Measurements from ENCODE around the gene CYTH3.

The CYTH3 gene

GRCh38 chr7:6139189-6139996 is 133.0 kb downstream of the CYTH3 start:
- DNase-seq (ENCODE audit: low read depth) = no peak
- no peak overlapping the region for H3K4me3 ChIP-seq (replicated peaks; ENCODE audit: low read depth, low read length)
- TF ChIP-seq CTCF (IDR thresholded peaks at IDR 0.05; ENCODE audit: low read length, missing control alignments) = no peak

- no peak overlapping the region for H3K4me3 ChIP-seq (replicated peaks; ENCODE audit: low read depth, low read length)
- DNase-seq (ENCODE audit: low read depth) = no peak
- TF ChIP-seq CTCF (IDR thresholded peaks at IDR 0.05; ENCODE audit: low read length, missing control alignments) = no peak
Observed at GRCh38 chr7:6136475-6136874, 135.9 kb downstream of the CYTH3 start.

- DNase-seq (ENCODE audit: low read depth) = no peak
- no peak overlapping the region for H3K4me3 ChIP-seq (replicated peaks; ENCODE audit: low read depth, low read length)
- TF ChIP-seq CTCF (IDR thresholded peaks at IDR 0.05; ENCODE audit: low read length, missing control alignments) = no peak
Observed at GRCh38 chr7:6133249-6133648, 139.2 kb downstream of the CYTH3 start.

- no peak for DNase-seq (ENCODE audit: low read depth)
Observed at GRCh38 chr7:6130007-6130587, 142.3 kb downstream of the CYTH3 start.

GRCh38 chr7:6128205-6128604 is 144.2 kb downstream of the CYTH3 start:
- no peak for DNase-seq (ENCODE audit: low read depth)
- no peak overlapping the region for H3K4me3 ChIP-seq (replicated peaks; ENCODE audit: low read depth, low read length)
- TF ChIP-seq CTCF (IDR thresholded peaks at IDR 0.05; ENCODE audit: low read length, missing control alignments) = no peak

More at GRCh38 chr7:6130007-6130587, 142.3 kb downstream of the CYTH3 start:
- H3K4me3 ChIP-seq (replicated peaks; ENCODE audit: low read depth, low read length) = no peak overlapping the region
- no peak for TF ChIP-seq CTCF (IDR thresholded peaks at IDR 0.05; ENCODE audit: low read length, missing control alignments)

- no peak for TF ChIP-seq CTCF (IDR thresholded peaks at IDR 0.05; ENCODE audit: low read length, missing control alignments)
- no peak for DNase-seq (ENCODE audit: low read depth)
- no peak overlapping the region for H3K4me3 ChIP-seq (replicated peaks; ENCODE audit: low read depth, low read length)
Observed at GRCh38 chr7:6127110-6127490, 145.3 kb downstream of the CYTH3 start.

Measured in fibroblast of pulmonary artery (primary cell).